GM19455 (cell line): Measurements from ENCODE around the gene PKD1L1.

Source experiments
- ATAC-seq: cut with Tn5 transposase; IDR thresholded peaks from one replicate; pipeline ENCODE4 v1.9.1; 2021; ENCODE audit not compliant: unreplicated experiment

Gene PKD1L1

GRCh38 chr7:47743965-47744591, 204.2 kb downstream of the PKD1L1 start:
- ATAC-seq, result no peak

GRCh38 chr7:47741984-47742383, 206.3 kb downstream of the PKD1L1 start:
- no peak for ATAC-seq

GRCh38 chr7:47739891-47740290, 208.4 kb downstream of the PKD1L1 start:
- ATAC-seq, result no peak

- no peak for ATAC-seq
Observed at GRCh38 chr7:47739301-47739875, 208.9 kb downstream of the PKD1L1 start.

- no peak for ATAC-seq
Observed at GRCh38 chr7:47738563-47739166, 209.6 kb downstream of the PKD1L1 start.

- no peak for ATAC-seq
Observed at GRCh38 chr7:47737601-47738000, 210.7 kb downstream of the PKD1L1 start.

- no peak for ATAC-seq
Observed at GRCh38 chr7:47735431-47736345, 212.6 kb downstream of the PKD1L1 start.

- ATAC-seq, result no peak
Observed at GRCh38 chr7:47734949-47735291, 213.3 kb downstream of the PKD1L1 start.

GRCh38 chr7:47734287-47734948, 213.8 kb downstream of the PKD1L1 start:
- no peak for ATAC-seq

- no peak for ATAC-seq
Observed at GRCh38 chr7:47730142-47730541, 218.1 kb downstream of the PKD1L1 start.

- ATAC-seq, result no peak
Observed at GRCh38 chr7:47726047-47726726, 222.1 kb downstream of the PKD1L1 start.

- ATAC-seq, result no peak
Observed at GRCh38 chr7:47725031-47725780, 223.1 kb downstream of the PKD1L1 start.
